DND-41 (cell line): ENCODE measurements around the gene CRISPLD2.

ENCODE experiments used
- ATAC-seq: fragments of 200-7000 bp; cut with Tn5 transposase; 3 replicates; pipeline ENCODE4 v1.9.1; 2021; ENCODE audit warnings: low read depth; ENCODE audit not compliant: insufficient read depth
- DNase-seq: peaks from one replicate; pipeline ENCODE4 v3.0.0-alpha.2; 2020
- H2AFZ ChIP-seq: 2 replicates; pipeline ENCODE4 v1.6.0; 2012; ENCODE audit warnings: low read depth, low read length
- H3K27ac ChIP-seq: 2 replicates; pipeline ENCODE4 v1.5.1; 2012; ENCODE audit warnings: low read length, inconsistent platforms
- H3K27me3 ChIP-seq: fragments of 200-600 bp; sonication (generic); 2 replicates; pipeline ENCODE4 v1.6.0; 2012; ENCODE audit warnings: low read length, mild to moderate bottlenecking, inconsistent platforms; ENCODE audit not compliant: insufficient read depth, poor library complexity
- H3K36me3 ChIP-seq: 2 replicates; pipeline ENCODE4 v1.5.1; 2012; ENCODE audit warnings: low read length, inconsistent platforms; ENCODE audit not compliant: insufficient read depth
- H3K4me1 ChIP-seq: 2 replicates; pipeline ENCODE4 v1.5.1; 2012; ENCODE audit warnings: mild to moderate bottlenecking, low read length; ENCODE audit not compliant: insufficient read depth
- H3K4me2 ChIP-seq: 2 replicates; pipeline ENCODE4 v1.6.0; 2012; ENCODE audit warnings: mild to moderate bottlenecking, moderate library complexity, low read length, inconsistent platforms; ENCODE audit not compliant: insufficient read depth
- H3K4me3 ChIP-seq, 2 experiments: fragments of 200-600 bp in 1 of 2; shearing (Covaris generic) in 1 of 2; 2 replicates each; pipeline ENCODE4 v1.5.1; 2012 to 2016; ENCODE audit warnings: inconsistent platforms in 2 of 2, low read length in 2 of 2, mild to moderate bottlenecking in 2 of 2, low read depth in 1 of 2, moderate library complexity in 1 of 2
- H3K79me2 ChIP-seq: 2 replicates; pipeline ENCODE4 v1.6.0; 2012; ENCODE audit warnings: low read length, inconsistent platforms; ENCODE audit not compliant: insufficient read depth
- H3K9ac ChIP-seq: 2 replicates; pipeline ENCODE4 v1.6.0; 2012; ENCODE audit warnings: low read depth, mild to moderate bottlenecking, inconsistent platforms, low read length, moderate library complexity
- H3K9me3 ChIP-seq: 2 replicates; pipeline ENCODE4 v1.5.1; 2012; ENCODE audit warnings: low read length, moderate library complexity, mild to moderate bottlenecking, inconsistent platforms; ENCODE audit not compliant: insufficient read depth, severe bottlenecking
- H4K20me1 ChIP-seq: 2 replicates; pipeline ENCODE4 v1.6.0; 2012; ENCODE audit warnings: low read length; ENCODE audit not compliant: insufficient read depth
- CTCF ChIP-seq: IDR thresholded peaks from 2 replicates; pipeline ENCODE4 v1.5.1; 2012; ENCODE audit warnings: borderline replicate concordance, low read length, moderate library complexity, mild to moderate bottlenecking; ENCODE audit not compliant: poor library complexity, severe bottlenecking; ENCODE audit errors: extremely low read depth
- EZH2 ChIP-seq: IDR thresholded peaks from 3 replicates; pipeline ENCODE4 v1.6.1; 2012; ENCODE audit warnings: borderline replicate concordance, low read depth, mild to moderate bottlenecking, moderate library complexity, low read length, inconsistent platforms; ENCODE audit not compliant: severe bottlenecking

The CRISPLD2 gene

DNA sequence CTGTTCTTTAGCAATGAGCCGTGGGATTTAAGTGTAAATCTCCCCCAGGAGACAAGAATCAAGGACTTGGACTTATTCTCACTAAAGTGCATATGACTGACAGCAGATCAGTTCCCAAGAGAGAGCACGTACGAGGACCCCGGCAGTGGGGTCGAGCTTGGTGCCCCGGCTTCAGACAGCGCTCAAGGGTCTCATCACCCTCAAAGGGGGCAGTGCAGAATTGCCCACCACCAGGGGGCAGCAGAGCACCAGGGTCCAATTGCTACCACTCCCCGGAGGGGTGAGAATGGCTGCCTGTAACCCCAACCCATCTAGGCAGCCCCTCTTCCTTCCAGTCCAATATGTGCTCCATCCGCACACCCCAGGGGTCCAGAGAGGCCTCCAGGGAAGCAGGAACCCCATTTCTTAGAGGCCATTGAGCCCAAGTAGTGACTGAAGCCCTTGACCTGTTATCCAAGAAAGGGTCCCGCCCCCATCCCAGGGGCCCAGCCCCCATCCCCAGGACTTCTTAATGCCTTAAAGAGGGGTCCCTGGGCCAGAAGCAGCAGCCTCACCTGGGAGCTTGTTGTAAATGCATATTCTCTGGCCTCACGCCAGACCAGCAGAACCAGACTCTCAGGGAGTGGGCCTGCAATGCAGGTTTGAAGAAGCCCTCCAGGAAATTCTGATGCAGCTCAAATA is 105.4 kb downstream of the CRISPLD2 start:
- peak; percentile 63 for DNase-seq
- Histone ChIP-seq H2AFZ (no peak overlapping the region), H3K4me2 (no peak overlapping the region), H3K9me3 (no peaks in the 10 kb centered on the region), H3K4me3 (no peak overlapping the region), H3K27ac (no peak overlapping the region), H3K36me3 (no peaks in the 10 kb centered on the region), H3K27me3 (no peaks in the 10 kb centered on the region), H3K4me1 (no peaks in the 10 kb centered on the region), H3K79me2 (no peaks in the 10 kb centered on the region), H3K9ac (no peak overlapping the region), H4K20me1 (peaks cover 4% of the 10 kb centered on the region; the same call in 1 of the 2 replicates)
- TF ChIP-seq CTCF = peak; percentile 85
- no peak for TF ChIP-seq EZH2
- peak; percentile 85 for ATAC-seq

DNA sequence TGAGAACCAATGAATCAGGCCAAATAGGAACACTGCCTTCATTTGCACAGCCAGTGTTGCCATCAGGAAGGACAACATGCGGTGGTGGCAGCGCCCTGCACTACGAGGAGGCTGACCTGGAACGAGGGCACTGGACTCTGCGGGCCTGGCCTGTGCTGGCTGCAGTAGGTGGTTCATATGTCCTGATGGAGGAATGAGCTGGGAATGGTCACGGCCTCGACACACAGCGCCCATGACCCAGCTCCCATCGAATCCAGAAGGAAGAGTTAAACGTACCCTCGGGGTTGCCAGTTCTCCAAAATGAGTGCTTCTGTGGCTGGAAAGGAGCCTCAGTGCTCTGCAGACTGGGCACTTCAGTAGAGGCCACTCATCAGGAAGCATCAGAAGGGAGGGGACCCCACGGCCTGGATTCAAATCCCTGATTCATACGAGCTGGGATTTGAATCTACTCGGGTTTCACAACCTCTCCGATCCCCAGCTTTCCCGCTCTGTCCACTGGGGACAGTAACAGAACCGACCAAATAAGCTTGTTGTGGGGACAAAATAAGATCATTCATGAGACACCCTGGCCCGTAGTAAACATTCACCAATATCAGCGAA is 106.1 kb downstream of the CRISPLD2 start:
- H3K4me2 ChIP-seq = no peak overlapping the region

DNA sequence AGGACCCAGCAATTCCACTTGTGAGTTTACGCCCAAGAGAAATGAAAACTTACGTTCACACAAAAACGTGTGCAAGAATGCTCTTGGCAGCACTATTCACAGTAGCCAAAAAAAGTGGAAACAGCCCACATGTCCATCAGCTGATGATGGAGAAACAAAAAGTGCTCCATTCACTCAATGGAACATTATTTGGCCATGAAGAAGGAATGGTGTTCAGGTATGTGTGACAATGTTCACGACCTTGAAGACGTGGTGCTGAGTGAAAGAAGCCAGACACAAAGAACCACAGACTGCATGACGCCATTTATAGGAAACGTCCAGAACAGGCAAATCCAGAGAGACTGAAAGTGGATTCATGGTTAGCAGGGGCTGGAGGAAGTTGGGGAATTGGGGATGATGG is 106.7 kb downstream of the CRISPLD2 start:
- no peaks in the 10 kb centered on the region for H3K36me3 ChIP-seq
- H3K79me2 ChIP-seq = no peaks in the 10 kb centered on the region
- no peaks in the 10 kb centered on the region for H3K4me1 ChIP-seq
- H3K4me2 ChIP-seq = no peak overlapping the region
- TF ChIP-seq CTCF (no peak), EZH2 (no peak)
- H3K4me3 ChIP-seq = no peak overlapping the region
- ATAC-seq (no peak), DNase-seq (no peak)
- H3K27me3 ChIP-seq = no peaks in the 10 kb centered on the region
- no peak overlapping the region for H3K9ac ChIP-seq
- H2AFZ ChIP-seq = no peak overlapping the region
- no peak overlapping the region for H3K27ac ChIP-seq
- no peaks in the 10 kb centered on the region for H3K9me3 ChIP-seq
- peaks cover 4% of the 10 kb centered on the region; the same call in 1 of the 2 replicates for H4K20me1 ChIP-seq

More for the DNA sequence above, 106.1 kb downstream of the CRISPLD2 start:
- Histone ChIP-seq H3K4me3 (no peak overlapping the region), H3K27me3 (no peaks in the 10 kb centered on the region), H4K20me1 (peaks cover 4% of the 10 kb centered on the region; the same call in 1 of the 2 replicates), H3K9me3 (no peaks in the 10 kb centered on the region), H3K4me1 (no peaks in the 10 kb centered on the region), H3K79me2 (no peaks in the 10 kb centered on the region), H3K27ac (no peak overlapping the region), H2AFZ (no peak overlapping the region), H3K36me3 (no peaks in the 10 kb centered on the region), H3K9ac (no peak overlapping the region)
- no peak for ATAC-seq
- no peak for DNase-seq
- TF ChIP-seq EZH2 = no peak
- no peak for TF ChIP-seq CTCF
